HFFc6 (cell line): Measurements from ENCODE around the gene TGFA. TPM values are rescaled to one million over a fixed set of nuclear protein-coding genes. Genes with fewer than 3 reads are reported as not detected.

Experiments used
- DNase-seq: peaks from one replicate; pipeline ENCODE4 v3.0.0-alpha.2; 2018
- H3K27ac Mint-ChIP-seq: 2 replicates; pipeline ENCODE4 v1.8.0; 2020; ENCODE audit warnings: mild to moderate bottlenecking, mixed read lengths
- H3K27me3 Mint-ChIP-seq: 2 replicates; pipeline ENCODE4 v1.8.0; 2021; ENCODE audit warnings: mild to moderate bottlenecking, moderate library complexity, mixed read lengths; ENCODE audit not compliant: insufficient read depth
- H3K36me3 Mint-ChIP-seq: 2 replicates; pipeline ENCODE4 v1.8.0; 2021; ENCODE audit warnings: low read depth, mixed read lengths
- H3K4me1 Mint-ChIP-seq: 2 replicates; pipeline ENCODE4 v1.8.0; 2020; ENCODE audit warnings: low read depth, mixed read lengths
- H3K4me3 Mint-ChIP-seq: 2 replicates; pipeline ENCODE4 v1.8.0; 2020; ENCODE audit warnings: mild to moderate bottlenecking, moderate library complexity, mixed read lengths
- H3K9me3 Mint-ChIP-seq: 2 replicates; pipeline ENCODE4 v1.8.0; 2020; ENCODE audit warnings: mild to moderate bottlenecking, mixed read lengths
- total RNA-seq, 6 experiments: library from RNA; stranded (reverse); fragmentation: NEBNext Ultra II Directional; extraction: Animal tissue kit (Norgen Biotek cat#: 25700); gene quantifications; 2 replicates in 1 of 6; 3 replicates in 5 of 6; pipeline ENCODE4 v1.2.3, GENCODE V29; 2021
- TF ChIP-seq, protein P1 (sequence below): fragments of 200-600 bp; sonication (generic); IDR thresholded peaks from 2 replicates; pipeline ENCODE4 v1.5.0; 2021; ENCODE audit warnings: antibody characterized with exemption, mild to moderate bottlenecking

Gene TGFA
- total RNA-seq, 6 experiments from 2014 or later = 0.05 to 0.38 (median 0.26) TPM; not detected in 3

DNA sequence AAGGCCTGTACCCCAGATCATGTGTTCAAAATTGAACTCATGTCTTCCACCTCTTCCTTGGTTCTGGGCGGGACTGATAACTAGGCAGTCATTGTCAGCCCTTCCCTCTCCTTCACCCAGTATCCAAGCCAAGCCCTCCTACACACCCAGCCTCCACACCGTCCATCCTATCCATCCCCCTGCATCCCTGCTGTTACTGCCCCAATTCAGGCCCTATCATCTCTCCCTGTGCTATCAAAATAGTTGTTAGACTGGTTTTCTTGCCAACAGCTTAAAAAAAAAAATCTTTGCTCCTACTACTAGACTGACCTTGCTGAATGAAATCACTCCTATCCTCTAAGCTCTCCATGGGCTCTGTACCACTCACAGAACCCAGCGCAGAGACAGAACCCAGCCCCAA is 32.8 kb downstream of the TGFA start:
- peaks cover 35% of the 10 kb centered on the region for H3K4me1 Mint-ChIP-seq
- no peaks in the 10 kb centered on the region for H3K36me3 Mint-ChIP-seq
- no peaks in the 10 kb centered on the region for H3K9me3 Mint-ChIP-seq
- peaks cover 22% of the 10 kb centered on the region for H3K27me3 Mint-ChIP-seq
- TF ChIP-seq, protein P1, sequence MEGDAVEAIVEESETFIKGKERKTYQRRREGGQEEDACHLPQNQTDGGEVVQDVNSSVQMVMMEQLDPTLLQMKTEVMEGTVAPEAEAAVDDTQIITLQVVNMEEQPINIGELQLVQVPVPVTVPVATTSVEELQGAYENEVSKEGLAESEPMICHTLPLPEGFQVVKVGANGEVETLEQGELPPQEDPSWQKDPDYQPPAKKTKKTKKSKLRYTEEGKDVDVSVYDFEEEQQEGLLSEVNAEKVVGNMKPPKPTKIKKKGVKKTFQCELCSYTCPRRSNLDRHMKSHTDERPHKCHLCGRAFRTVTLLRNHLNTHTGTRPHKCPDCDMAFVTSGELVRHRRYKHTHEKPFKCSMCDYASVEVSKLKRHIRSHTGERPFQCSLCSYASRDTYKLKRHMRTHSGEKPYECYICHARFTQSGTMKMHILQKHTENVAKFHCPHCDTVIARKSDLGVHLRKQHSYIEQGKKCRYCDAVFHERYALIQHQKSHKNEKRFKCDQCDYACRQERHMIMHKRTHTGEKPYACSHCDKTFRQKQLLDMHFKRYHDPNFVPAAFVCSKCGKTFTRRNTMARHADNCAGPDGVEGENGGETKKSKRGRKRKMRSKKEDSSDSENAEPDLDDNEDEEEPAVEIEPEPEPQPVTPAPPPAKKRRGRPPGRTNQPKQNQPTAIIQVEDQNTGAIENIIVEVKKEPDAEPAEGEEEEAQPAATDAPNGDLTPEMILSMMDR = no peak
- no peak for DNase-seq
- no peak overlapping the region for H3K4me3 Mint-ChIP-seq
- no peak overlapping the region for H3K27ac Mint-ChIP-seq

DNA sequence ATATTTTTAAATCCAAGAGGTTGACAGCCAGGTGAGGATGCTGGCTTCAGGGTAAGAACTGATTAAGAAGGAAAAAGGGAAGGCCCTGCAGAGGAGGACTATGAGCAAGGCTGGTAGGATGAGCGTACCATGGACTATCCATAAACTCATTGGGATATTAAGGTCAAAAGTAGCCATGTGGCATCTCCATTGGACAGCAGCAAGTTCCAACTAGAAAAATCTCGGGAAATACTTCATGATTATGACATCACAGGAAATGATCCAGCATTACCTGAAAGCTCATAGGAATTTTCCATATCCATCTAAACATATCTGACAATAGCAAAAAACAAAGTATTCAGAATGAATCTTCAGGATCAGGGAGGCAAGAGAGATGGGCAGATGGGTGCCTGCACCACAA is 34.2 kb downstream of the TGFA start:
- no peaks in the 10 kb centered on the region for H3K36me3 Mint-ChIP-seq
- DNase-seq = no peak
- H3K27me3 Mint-ChIP-seq = peaks cover 22% of the 10 kb centered on the region
- H3K9me3 Mint-ChIP-seq = no peaks in the 10 kb centered on the region
- no peak overlapping the region for H3K27ac Mint-ChIP-seq
- TF ChIP-seq, protein P1 = no peak
- H3K4me3 Mint-ChIP-seq = no peak overlapping the region
- peaks cover 28% of the 10 kb centered on the region for H3K4me1 Mint-ChIP-seq

DNA sequence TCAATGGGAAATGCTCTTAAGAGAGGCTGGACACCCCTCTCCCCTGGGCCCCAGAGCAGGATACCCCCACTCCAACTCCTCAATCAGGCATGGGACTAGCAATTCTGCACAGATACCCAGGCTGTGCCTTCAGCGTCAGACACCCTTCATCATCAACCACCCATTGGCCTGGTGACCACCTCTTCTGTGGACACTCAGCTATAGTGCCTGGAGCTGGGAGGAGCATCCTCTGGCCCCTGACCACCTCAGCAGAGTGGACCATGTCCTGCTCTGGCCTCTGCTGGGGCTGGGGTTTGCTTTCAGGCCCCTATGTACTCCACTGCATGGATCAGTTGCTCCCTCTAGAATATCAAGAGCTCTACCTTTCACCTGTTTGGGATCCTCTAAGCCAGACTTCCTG is 35.1 kb downstream of the TGFA start:
- no peak overlapping the region for H3K4me3 Mint-ChIP-seq
- H3K9me3 Mint-ChIP-seq = no peaks in the 10 kb centered on the region
- no peaks in the 10 kb centered on the region for H3K36me3 Mint-ChIP-seq
- H3K4me1 Mint-ChIP-seq = peaks cover 19% of the 10 kb centered on the region
- peaks cover 22% of the 10 kb centered on the region for H3K27me3 Mint-ChIP-seq
- no peak for DNase-seq
- no peak overlapping the region for H3K27ac Mint-ChIP-seq
- TF ChIP-seq, protein P1 = no peak

DNA sequence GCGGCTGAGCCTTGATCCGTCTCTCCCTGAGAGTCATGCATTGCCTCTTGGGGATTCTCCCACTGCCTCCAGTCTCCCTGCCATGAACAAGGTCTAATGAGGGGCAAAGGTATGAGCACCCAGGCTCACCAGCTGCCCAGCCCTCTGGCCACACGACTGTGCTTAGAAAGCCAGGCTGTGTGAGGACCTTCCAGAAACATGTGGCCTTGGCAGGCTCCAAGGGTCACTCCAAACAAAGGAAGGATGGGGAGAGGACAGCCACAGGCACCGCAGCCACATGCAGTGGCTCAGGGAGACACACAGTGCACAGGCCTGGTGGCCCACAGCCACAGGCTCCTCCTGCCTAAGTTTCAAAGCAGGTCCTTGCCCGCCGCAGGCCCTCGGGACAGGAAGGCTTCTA is 35.8 kb downstream of the TGFA start:
- Mint-ChIP-seq H3K36me3 (no peaks in the 10 kb centered on the region), H3K9me3 (no peaks in the 10 kb centered on the region), H3K4me1 (peaks cover 16% of the 10 kb centered on the region), H3K27me3 (peaks cover 22% of the 10 kb centered on the region), H3K4me3 (no peak overlapping the region), H3K27ac (no peak overlapping the region)
- DNase-seq = no peak
- TF ChIP-seq, protein P1 = no peak

DNA sequence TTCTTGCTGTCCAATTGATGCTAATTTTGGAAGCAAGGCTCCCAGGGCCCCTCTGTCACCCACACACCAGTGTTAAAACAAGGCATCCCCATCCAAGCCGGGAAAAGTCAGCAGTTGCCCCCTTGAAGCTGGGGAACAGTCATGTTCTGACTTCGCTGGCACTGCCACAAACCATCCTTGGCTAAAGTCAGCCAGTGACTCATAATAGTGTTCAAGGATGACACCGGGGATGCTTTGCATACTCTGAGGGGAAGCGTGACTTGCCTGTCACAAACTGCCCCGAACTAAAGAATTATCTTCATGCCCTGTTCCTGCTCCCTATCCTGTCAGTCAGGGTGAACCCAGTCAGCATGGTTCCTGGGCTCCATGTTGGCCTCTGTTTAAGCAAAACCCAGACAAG is 37.0 kb downstream of the TGFA start:
- Mint-ChIP-seq H3K4me1 (peaks cover 19% of the 10 kb centered on the region), H3K9me3 (no peaks in the 10 kb centered on the region), H3K27ac (no peak overlapping the region; the same call in 1 of the 2 replicates), H3K4me3 (no peak overlapping the region), H3K36me3 (no peaks in the 10 kb centered on the region), H3K27me3 (peaks cover 17% of the 10 kb centered on the region)
- TF ChIP-seq, protein P1 = no peak
- DNase-seq = peak; percentile 59

DNA sequence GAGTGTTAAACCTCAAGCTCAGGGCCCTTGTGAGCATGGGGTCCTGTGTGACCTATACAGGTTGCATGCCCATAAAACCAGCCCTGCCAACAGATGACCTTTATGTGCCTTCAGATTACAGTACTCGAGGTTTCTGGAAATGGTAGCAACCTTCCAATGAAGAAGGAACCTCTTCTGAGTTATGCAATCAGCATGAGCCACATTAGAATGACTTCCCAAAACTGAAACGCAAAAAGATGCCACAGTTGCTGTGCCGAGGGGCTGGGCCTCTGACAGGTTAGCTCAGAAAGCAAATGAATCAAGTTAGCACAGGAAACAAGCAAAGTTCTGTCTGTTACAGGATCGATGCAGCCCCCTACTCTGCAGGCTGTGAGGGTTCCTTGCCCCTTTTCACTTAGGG is 37.7 kb downstream of the TGFA start:
- Mint-ChIP-seq H3K4me1 (peaks cover 22% of the 10 kb centered on the region), H3K36me3 (no peaks in the 10 kb centered on the region)
- no peak for DNase-seq

More for the DNA sequence above, 37.7 kb downstream of the TGFA start:
- H3K27me3 Mint-ChIP-seq = peaks cover 16% of the 10 kb centered on the region
- peak overlapping the region; percentile 15; the same call in 1 of the 2 replicates for H3K27ac Mint-ChIP-seq
- no peak overlapping the region; the same call in 1 of the 2 replicates for H3K4me3 Mint-ChIP-seq
- TF ChIP-seq, protein P1 = no peak
- H3K9me3 Mint-ChIP-seq = no peaks in the 10 kb centered on the region
